HG03025 (cell line): ENCODE data around the gene CMSS1.

Experiments used
- ATAC-seq: cut with Tn5 transposase; IDR thresholded peaks from one replicate; pipeline ENCODE4 v1.9.1; 2021; ENCODE audit warnings: mild to moderate bottlenecking, moderate library complexity; ENCODE audit not compliant: unreplicated experiment, low FRiP score

The CMSS1 gene

GRCh38 chr3:99928771-99929744 is 111.4 kb downstream of the CMSS1 start:
- ATAC-seq = no peak

- ATAC-seq = no peak
Measured at GRCh38 chr3:99929745-99930139, 112.1 kb downstream of the CMSS1 start.

- ATAC-seq = no peak
Measured at GRCh38 chr3:99931059-99931458, 113.4 kb downstream of the CMSS1 start.

- ATAC-seq = no peak
Measured at GRCh38 chr3:99933971-99934750, 116.5 kb downstream of the CMSS1 start.

- ATAC-seq = no peak
Measured at GRCh38 chr3:99934975-99935797, 117.5 kb downstream of the CMSS1 start.

- ATAC-seq = no peak
Measured at GRCh38 chr3:99938270-99938911, 120.7 kb downstream of the CMSS1 start.

- ATAC-seq = no peak
Measured at GRCh38 chr3:99939876-99940275, 122.2 kb downstream of the CMSS1 start.

- ATAC-seq = no peak
Measured at GRCh38 chr3:99940350-99940749, 122.7 kb downstream of the CMSS1 start.

GRCh38 chr3:99941211-99941610 is 123.5 kb downstream of the CMSS1 start:
- no peak for ATAC-seq

GRCh38 chr3:99943931-99944761 is 126.5 kb downstream of the CMSS1 start:
- no peak for ATAC-seq

- no peak for ATAC-seq
Measured at GRCh38 chr3:99945328-99945995, 127.8 kb downstream of the CMSS1 start.

GRCh38 chr3:99947356-99947755 is 129.7 kb downstream of the CMSS1 start:
- ATAC-seq = no peak

GRCh38 chr3:99948467-99949089 is 130.9 kb downstream of the CMSS1 start:
- no peak for ATAC-seq

- no peak for ATAC-seq
Measured at GRCh38 chr3:99949956-99950670, 132.5 kb downstream of the CMSS1 start.

- ATAC-seq = no peak
Measured at GRCh38 chr3:99950921-99951320, 133.3 kb downstream of the CMSS1 start.

- ATAC-seq = no peak
Measured at GRCh38 chr3:99951701-99952100, 134.0 kb downstream of the CMSS1 start.

- ATAC-seq = no peak
Measured at GRCh38 chr3:99952306-99952705, 134.6 kb downstream of the CMSS1 start.

- no peak for ATAC-seq
Measured at GRCh38 chr3:99953596-99953995, 135.9 kb downstream of the CMSS1 start.
